Psoas muscle (tissue), 8 donors: ENCODE data around the gene TEAD1. TPM values are rescaled to one million over a fixed set of nuclear protein-coding genes. Genes with fewer than 3 reads are reported as not detected.

Source experiments
- ATAC-seq, 4 donors: fragments of 200-7000 bp; cut with Tn5 transposase; one replicate each; pipeline ENCODE4 v1.9.1; 2020; ENCODE audit warnings: moderate library complexity in 3 of 4, mild to moderate bottlenecking in 2 of 4
- DNase-seq, 2 donors: peaks; one replicate each; pipeline ENCODE4 v3.0.0-alpha.2; 2020
- H3K27ac ChIP-seq: fragments of 200-600 bp; one replicate; pipeline ENCODE4 v1.8.0; 2022
- H3K27me3 ChIP-seq, 3 donors: fragments of 200-600 bp in 1 of 3; one replicate each; pipeline versions ENCODE4 v1.6.1 to v1.8.0; 2013 to 2022; ENCODE audit warnings: low read length in 2 of 3, mild to moderate bottlenecking in 2 of 3, moderate library complexity in 1 of 3; ENCODE audit not compliant: insufficient read depth in 3 of 3
- H3K36me3 ChIP-seq, 2 donors: fragments of 200-600 bp in 1 of 2; one replicate each; pipeline versions ENCODE4 v1.6.1 to v1.8.0; 2013 to 2022; ENCODE audit warnings: low read depth in 1 of 2, mild to moderate bottlenecking in 1 of 2, moderate library complexity in 1 of 2; ENCODE audit not compliant: insufficient read depth in 1 of 2
- H3K4me1 ChIP-seq: fragments of 200-600 bp; one replicate; pipeline ENCODE4 v1.8.0; 2022
- H3K4me3 ChIP-seq: fragments of 200-600 bp; one replicate; pipeline ENCODE4 v1.8.0; 2022; ENCODE audit warnings: mild to moderate bottlenecking
- H3K9me3 ChIP-seq: fragments of 200-600 bp; one replicate; pipeline ENCODE4 v1.8.0; 2022
- CTCF ChIP-seq: fragments of 200-600 bp; IDR thresholded peaks from one replicate; pipeline ENCODE4 v1.8.0; 2022; ENCODE audit warnings: antibody characterized with exemption
- WGBS, 3 donors: extraction: QIAGEN DNeasy Blood & Tissue Kit; methylation state at CpG; one replicate each; pipeline versions ENCODE4 v1.1.6 to v1.1.7; 2013; 5-methylcytosine and 5-hydroxymethylcytosine counted together
- intact Hi-C, 2 donors: fragments of 100-400 bp; cut with DNase I; formaldehyde crosslinking; loops; one replicate each; pipeline versions ENCODE4 v1.11.0 to v1.14.2; 2022
- long read RNA-seq, 2 donors: library from polyadenylated mRNA; unstranded; transcript quantifications; one replicate each; pipeline ENCODE4 v2.0.0, GENCODE V29; 2021
- polyA plus RNA-seq, 3 donors: library from polyadenylated mRNA; stranded (reverse); fragments of 200-250 nt; gene quantifications; one replicate each; pipeline ENCODE4 v1.2.3, GENCODE V29; 2013
- total RNA-seq, 4 donors: library from RNA; stranded (reverse); fragmentation: NEBNext Ultra II Directional in 2 of 4; extraction: Animal tissue kit (Norgen Biotek cat#: 25700) in 2 of 4; gene quantifications; one replicate each; pipeline versions ENCODE4 v1.2.1 to v1.2.4, GENCODE V29; 2021 to 2023
- donor health status: healthy with polysubstance abuse.
- donor health status: DM: no; HTN: no; CAD: no; lungs with moderate emphysema.
- donor health status: Bipolar disorder and iron deficiency.
- donor health status: healthy.
- donor health status: DM: yes; HTN: yes; CAD: no.
- donor health status: DM: no; HTN: no; CAD: no.
- donor health status: DM: no; HTN: no; CAD: no.
- donor health status: DM: yes; HTN: yes; CAD: no.

TEAD1 gene
- total RNA-seq (100 to 1,000 TPM; 111 to 178 (median 141) TPM), polyA plus RNA-seq (100 to 1,000 TPM in 1 of 3 donors, 10 to 100 TPM in 2; 11.3 to 112 (median 19.6) TPM)
- long read RNA-seq, donor 1, full-length matches to known transcripts, result 2 of 35 reads
- long read RNA-seq, donor 1, partial matches to known transcripts, result 1 of 35 reads
- long read RNA-seq, donor 1, other reads (novel, unspliced or antisense), result 32 of 35 reads
- long read RNA-seq, donor 2, full-length matches to known transcripts, result 1 of 61 reads
- long read RNA-seq, donor 2, partial matches to known transcripts, result 6 of 61 reads
- long read RNA-seq, donor 2, other reads (novel, unspliced or antisense), result 54 of 61 reads

GRCh38 chr11:12673924-12674570 lies at the start of gene TEAD1:
TEAD1 (plus strand) TSS chr11:12674421.
- TF ChIP-seq CTCF, result no peak
- WGBS, 3 donors, result 1% methylated on average over 55 to 95 of the region's 95 CpGs
- DNase-seq, result peak; percentile 96 to 98
- Histone ChIP-seq H3K27me3 (no peaks in the 10 kb centered on the region), H3K9me3 (no peaks in the 10 kb centered on the region), H3K4me1 (peaks cover 25% of the 10 kb centered on the region), H3K4me3 (peak within 1 kb of the TSS; percentile 83), H3K36me3 (no peaks in the 10 kb centered on the region), H3K27ac (peak within 1 kb of the TSS; percentile 96)
- peak; percentile 90 to 93 (median 91) for ATAC-seq
- intact Hi-C loops, result loop anchor here (2.0 to 10.0 kb wide), 5 partner anchors 19 to 259 kb away; no protein-coding TSS in a partner anchor

- H3K4me3 ChIP-seq, result no peak overlapping the region
- intact Hi-C loops, result loop anchor here in 1 of 2 donors (5.0 kb wide), 1 partner anchor 33 kb away; no protein-coding TSS in a partner anchor
- H3K9me3 ChIP-seq, result peaks cover 13% of the 10 kb centered on the region
- no peaks in the 10 kb centered on the region for H3K4me1 ChIP-seq
- DNase-seq (no peak), ATAC-seq (no peak)
- no peak overlapping the region for H3K27ac ChIP-seq
- TF ChIP-seq CTCF, result no peak
- no peaks in the 10 kb centered on the region for H3K27me3 ChIP-seq
- no peaks in the 10 kb centered on the region for H3K36me3 ChIP-seq
- 92 to 94% (median 94%) methylated on average over 4 of the region's 4 CpGs for WGBS, 3 donors
These were observed 49.6 kb upstream of the TEAD1 start for GRCh38 chr11:12624595-12624994.

GRCh38 chr11:12625438-12626071 lies 48.7 kb upstream of the TEAD1 start:
- intact Hi-C loops, result no loop called here
- ATAC-seq (no peak), DNase-seq (no peak)
- H3K27ac ChIP-seq, result no peak overlapping the region
- H3K4me1 ChIP-seq, result no peaks in the 10 kb centered on the region
- WGBS, 3 donors, result 61 to 67% (median 61%) methylated on average over 4 of the region's 4 CpGs
- no peaks in the 10 kb centered on the region for H3K36me3 ChIP-seq
- no peaks in the 10 kb centered on the region for H3K27me3 ChIP-seq
- peaks cover 13% of the 10 kb centered on the region for H3K9me3 ChIP-seq
- no peak overlapping the region for H3K4me3 ChIP-seq
- TF ChIP-seq CTCF, result no peak

GRCh38 chr11:12626616-12627015 lies 47.6 kb upstream of the TEAD1 start:
- no peaks in the 10 kb centered on the region for H3K27me3 ChIP-seq

More at GRCh38 chr11:12626616-12627015, 47.6 kb upstream of the TEAD1 start:
- no peak for TF ChIP-seq CTCF
- 90 to 98% (median 92%) methylated on average over 4 to 5 of the region's 5 CpGs for WGBS, 3 donors
- H3K4me3 ChIP-seq, result no peak overlapping the region
- ATAC-seq (no peak), DNase-seq (no peak)
- no peaks in the 10 kb centered on the region for H3K36me3 ChIP-seq
- no peaks in the 10 kb centered on the region for H3K4me1 ChIP-seq
- intact Hi-C loops, result no loop called here
- H3K9me3 ChIP-seq, result peaks cover 13% of the 10 kb centered on the region
- H3K27ac ChIP-seq, result no peak overlapping the region
